LNCaP clone FGC (cell line): Measurements from ENCODE around the gene ACTN1.

ENCODE experiments used
- DNase-seq: peaks from one replicate; pipeline ENCODE4 v3.0.0-alpha.2; 2011; ENCODE audit warnings: low read depth
- H3K4me3 ChIP-seq: 2 replicates; pipeline ENCODE4 v1.5.1; 2011; ENCODE audit warnings: mild to moderate bottlenecking, low read depth, low read length, control low read depth
- TF ChIP-seq, protein P1 (sequence below): IDR thresholded peaks from 2 replicates; pipeline ENCODE4 v1.5.1; 2012; ENCODE audit warnings: mild to moderate bottlenecking; ENCODE audit not compliant: control insufficient read depth, insufficient read depth; ENCODE audit errors: extremely low read depth

ACTN1 gene

DNA sequence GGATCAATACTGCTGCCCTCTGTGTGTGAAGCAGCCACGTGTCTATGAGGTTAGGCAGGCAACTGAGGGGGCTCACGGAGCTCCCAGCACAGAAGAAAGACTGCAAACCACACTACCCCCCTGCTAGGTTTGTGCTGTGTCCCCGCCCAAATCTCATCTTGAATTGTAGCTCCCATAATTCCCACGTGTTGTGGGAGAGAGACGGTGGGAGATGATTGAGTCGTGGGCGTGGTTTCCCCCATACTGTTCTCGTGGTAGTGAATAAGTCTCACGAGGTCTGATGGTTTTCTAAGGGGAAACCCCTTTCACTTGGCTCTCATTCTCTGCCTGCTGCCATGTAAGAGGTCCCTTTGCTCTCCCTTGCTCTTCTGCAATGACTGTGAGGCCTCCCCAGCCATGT lies 68.6 kb downstream of the ACTN1 start:
- TF ChIP-seq, protein P1, sequence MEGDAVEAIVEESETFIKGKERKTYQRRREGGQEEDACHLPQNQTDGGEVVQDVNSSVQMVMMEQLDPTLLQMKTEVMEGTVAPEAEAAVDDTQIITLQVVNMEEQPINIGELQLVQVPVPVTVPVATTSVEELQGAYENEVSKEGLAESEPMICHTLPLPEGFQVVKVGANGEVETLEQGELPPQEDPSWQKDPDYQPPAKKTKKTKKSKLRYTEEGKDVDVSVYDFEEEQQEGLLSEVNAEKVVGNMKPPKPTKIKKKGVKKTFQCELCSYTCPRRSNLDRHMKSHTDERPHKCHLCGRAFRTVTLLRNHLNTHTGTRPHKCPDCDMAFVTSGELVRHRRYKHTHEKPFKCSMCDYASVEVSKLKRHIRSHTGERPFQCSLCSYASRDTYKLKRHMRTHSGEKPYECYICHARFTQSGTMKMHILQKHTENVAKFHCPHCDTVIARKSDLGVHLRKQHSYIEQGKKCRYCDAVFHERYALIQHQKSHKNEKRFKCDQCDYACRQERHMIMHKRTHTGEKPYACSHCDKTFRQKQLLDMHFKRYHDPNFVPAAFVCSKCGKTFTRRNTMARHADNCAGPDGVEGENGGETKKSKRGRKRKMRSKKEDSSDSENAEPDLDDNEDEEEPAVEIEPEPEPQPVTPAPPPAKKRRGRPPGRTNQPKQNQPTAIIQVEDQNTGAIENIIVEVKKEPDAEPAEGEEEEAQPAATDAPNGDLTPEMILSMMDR: no peak
- no peak overlapping the region for H3K4me3 ChIP-seq
- DNase-seq: no peak

DNA sequence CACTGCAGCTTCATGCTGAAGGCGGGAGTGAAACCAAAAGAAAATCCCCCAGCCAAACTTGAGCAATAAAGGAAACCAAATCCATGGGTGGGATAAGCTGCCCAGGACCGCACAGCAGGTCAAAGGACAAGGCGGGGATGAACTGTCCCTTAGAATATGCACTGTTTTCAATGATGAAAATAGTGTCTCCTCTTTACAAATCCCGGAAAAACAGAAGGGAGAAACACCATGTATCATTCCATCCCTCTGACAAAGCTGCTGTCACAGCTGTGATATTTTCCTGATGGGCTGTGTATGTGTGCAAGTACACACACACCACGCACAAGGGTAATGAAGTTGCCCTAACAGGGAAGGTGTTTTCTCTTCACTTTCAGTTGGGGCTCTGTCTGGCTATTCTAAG lies 70.3 kb downstream of the ACTN1 start:
- TF ChIP-seq, protein P1: no peak
- no peak for DNase-seq
- no peak overlapping the region for H3K4me3 ChIP-seq

DNA sequence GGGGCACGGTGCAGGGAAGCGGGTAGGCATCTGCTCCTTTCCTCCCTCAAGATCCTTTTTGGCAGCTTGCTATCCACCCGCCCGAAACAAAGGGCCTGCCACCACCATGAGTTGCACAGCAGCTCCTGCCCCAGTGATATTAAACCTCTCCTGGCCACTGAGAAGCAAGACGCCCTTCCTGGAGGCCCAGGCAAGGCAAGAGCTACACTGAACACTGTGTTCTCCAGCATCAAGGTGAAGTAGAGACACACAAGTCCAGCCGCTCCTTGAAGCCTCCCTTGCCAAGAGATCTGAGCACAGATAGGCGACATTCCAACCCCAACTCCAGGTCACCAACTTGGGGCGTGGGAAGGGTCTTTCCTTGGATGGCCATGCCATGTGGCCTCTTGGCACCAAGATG lies 70.9 kb downstream of the ACTN1 start:
- H3K4me3 ChIP-seq: no peak overlapping the region
- TF ChIP-seq, protein P1: no peak
- no peak for DNase-seq

DNA sequence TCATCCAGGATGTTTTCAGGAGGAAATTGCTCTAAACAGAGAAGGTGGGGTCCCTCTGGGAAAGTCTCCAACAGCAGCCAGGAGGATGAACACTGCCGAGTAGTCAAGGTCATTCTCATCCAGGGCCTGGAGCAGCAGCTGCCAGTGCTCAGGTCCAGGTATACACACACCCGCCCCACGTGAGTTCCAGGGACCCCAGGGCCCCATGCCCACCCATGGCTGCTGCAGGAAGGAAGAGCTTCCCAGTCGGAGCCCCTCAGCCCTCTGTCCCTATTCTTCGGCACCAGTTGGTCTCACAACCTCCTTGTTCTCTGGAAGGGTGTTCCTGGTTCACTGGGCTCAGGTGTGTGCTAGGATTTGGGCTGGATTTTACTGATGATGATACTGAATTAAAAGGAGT lies 72.7 kb downstream of the ACTN1 start:
- TF ChIP-seq, protein P1: no peak
- no peak for DNase-seq
- H3K4me3 ChIP-seq: no peak overlapping the region

DNA sequence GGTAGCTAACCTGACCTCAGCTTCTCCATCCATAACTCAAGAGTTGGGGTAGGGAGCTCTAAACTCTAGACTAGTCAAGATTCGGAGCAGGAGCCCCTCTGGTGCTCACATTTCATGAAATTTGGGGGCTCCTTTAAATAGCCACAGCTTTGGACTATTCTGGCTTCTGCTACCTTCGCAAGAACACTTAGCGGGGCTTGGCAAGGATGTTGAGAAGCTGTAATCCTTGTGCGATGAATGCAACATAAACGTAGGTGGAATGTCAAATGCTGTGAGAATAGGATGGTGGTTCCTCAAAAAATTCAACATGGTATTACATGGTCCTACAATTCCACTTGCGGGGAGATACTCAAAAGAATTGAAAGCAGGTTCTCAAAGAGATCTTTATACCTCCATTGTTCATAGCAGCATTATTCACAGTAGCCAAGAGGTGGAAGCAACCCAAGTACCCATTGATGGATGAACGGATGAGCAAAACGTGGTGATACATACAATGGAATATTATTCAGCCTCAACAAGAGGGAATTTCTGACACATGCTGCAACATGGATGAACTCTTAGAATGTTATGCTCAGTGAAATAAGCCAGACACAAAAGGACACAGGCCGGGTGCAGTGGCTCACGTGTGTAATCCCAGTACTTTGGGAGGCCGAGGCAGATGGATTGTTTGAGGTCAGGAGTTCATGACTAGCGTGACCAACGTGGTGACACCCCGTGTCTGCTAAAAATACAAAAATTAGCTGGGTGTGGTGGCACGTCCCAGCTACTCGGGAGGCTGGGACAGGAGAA lies 73.8 kb downstream of the ACTN1 start:
- TF ChIP-seq, protein P1: no peak
- DNase-seq: no peak

DNA sequence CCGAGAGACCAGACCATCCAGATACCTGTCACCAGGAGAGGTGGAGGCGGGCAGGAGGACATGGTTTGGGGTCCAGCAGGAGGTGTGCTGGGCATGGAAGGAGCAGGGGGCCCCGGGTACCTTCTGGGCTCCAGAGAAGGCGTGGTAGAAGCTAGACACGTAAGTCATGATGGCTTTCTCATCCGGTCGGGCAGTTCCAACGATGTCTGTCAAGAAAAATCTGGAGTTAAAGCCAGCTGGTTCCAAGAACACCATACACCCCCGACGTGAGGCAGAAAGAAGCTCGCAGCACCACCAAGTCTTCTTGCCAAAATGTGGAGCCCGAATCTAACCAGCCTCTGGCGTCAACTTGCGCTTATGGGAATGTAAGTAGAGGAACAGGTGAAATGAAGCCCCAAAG lies 76.7 kb downstream of the ACTN1 start:
- TF ChIP-seq, protein P1: no peak
- no peak for DNase-seq
- no peak overlapping the region for H3K4me3 ChIP-seq

More for the DNA sequence above, 73.8 kb downstream of the ACTN1 start:
- no peak overlapping the region for H3K4me3 ChIP-seq

DNA sequence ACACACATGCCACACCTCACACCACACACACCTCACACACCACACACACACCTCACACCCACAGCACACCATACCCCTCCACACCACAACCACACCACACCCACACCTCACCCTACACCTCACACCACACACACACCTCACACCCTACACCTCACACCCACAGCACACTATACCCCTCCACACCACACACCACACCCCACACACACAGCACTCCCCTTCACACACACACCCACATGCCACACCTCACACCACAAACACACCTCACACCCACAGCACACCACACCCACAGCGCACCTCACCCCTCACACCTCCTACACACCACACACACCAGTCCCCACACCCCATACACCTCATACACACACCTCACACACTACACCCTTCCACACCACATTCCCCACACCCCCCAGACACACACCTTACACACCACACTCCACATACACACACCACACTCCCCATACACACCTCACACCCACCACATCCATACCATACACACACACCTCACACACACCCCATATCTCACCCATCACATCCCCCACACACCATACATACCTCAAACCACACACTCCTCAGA lies 80.0 kb downstream of the ACTN1 start:
- TF ChIP-seq, protein P1: no peak
- no peak overlapping the region for H3K4me3 ChIP-seq
- DNase-seq: no peak
